Left renal pelvis (tissue), 4 donors: ENCODE results near the gene NUFIP2. TPM values are rescaled to one million over a fixed set of nuclear protein-coding genes. Genes with fewer than 3 reads are reported as not detected.

Source experiments
- DNase-seq, 4 donors: peaks; one replicate each; pipeline ENCODE4 v3.0.0-alpha.2; 2013; ENCODE audit warnings: low read depth in 4 of 4, low spot score in 3 of 4
- polyA plus RNA-seq, 4 donors: library from polyadenylated mRNA; unstranded; fragments of 120-200 nt; gene quantifications; one replicate each; pipeline ENCODE4 v1.2.1, GENCODE V29; 2013; ENCODE audit not compliant: insufficient read length in 4 of 4

The NUFIP2 gene
- polyA plus RNA-seq, 4 donors: 35.3 to 46.3 (median 43.1) TPM

GRCh38 chr17:29207975-29208374 is 86.0 kb downstream of the NUFIP2 start:
- DNase-seq: no peak

Other genes starting within 250 kb of the NUFIP2 start
- 10 to 100 TPM; 28.7 to 52.8 (median 38.9) TPM for gene MYO18A, start 113.8 kb downstream of the NUFIP2 start, polyA plus RNA-seq
- gene CRYBA1, start 47.3 kb downstream of the NUFIP2 start, polyA plus RNA-seq: not detected
- gene TAOK1, start 96.2 kb upstream of the NUFIP2 start, polyA plus RNA-seq: 10 to 100 TPM; 41.1 to 50.7 (median 47.2) TPM